BLaER1 treated with 17β-estradiol and CSF1 and Interleukin-3, amounts not matched to agents 10 nM and 100 nM (cell line): ENCODE results near the gene PITPNC1.
"Not testable (repeated sequence)": the region's sequence is repeated elsewhere in the genome, so short reads cannot be mapped to it uniquely, and the experiment has no call there.

ENCODE experiments used
- H3K27ac ChIP-seq, 11 experiments: shearing (Covaris generic); formaldehyde crosslinking; 2 replicates each; pipeline ENCODE4 v1.8.1; 2022
- H3K27me3 ChIP-seq, 11 experiments: shearing (Covaris generic); formaldehyde crosslinking; 2 replicates each; pipeline ENCODE4 v1.8.1; 2022
- H3K36me3 ChIP-seq, 11 experiments: shearing (Covaris generic); formaldehyde crosslinking; 2 replicates each; pipeline ENCODE4 v1.8.1; 2022
- H3K4me1 ChIP-seq, 10 experiments: shearing (Covaris generic); formaldehyde crosslinking; 2 replicates each; pipeline ENCODE4 v1.8.1; 2022
- H3K4me2 ChIP-seq, 11 experiments: shearing (Covaris generic); formaldehyde crosslinking; 2 replicates each; pipeline ENCODE4 v1.8.1; 2022
- H3K4me3 ChIP-seq, 10 experiments: shearing (Covaris generic); formaldehyde crosslinking; 2 replicates each; pipeline ENCODE4 v1.8.1; 2022
- H3K9ac ChIP-seq, 11 experiments: shearing (Covaris generic); formaldehyde crosslinking; 2 replicates each; pipeline ENCODE4 v1.8.1; 2022
- H3K9me3 ChIP-seq, 11 experiments: shearing (Covaris generic); formaldehyde crosslinking; replicated peaks in 1 of 11; 2 replicates each; pipeline ENCODE4 v1.8.1; 2022
- H4K20me1 ChIP-seq, 11 experiments: shearing (Covaris generic); formaldehyde crosslinking; 2 replicates each; pipeline ENCODE4 v1.8.1; 2022
- Cebpa-rat ChIP-seq, 11 experiments: shearing (Covaris generic); IDR thresholded peaks; 2 replicates each; pipeline ENCODE4 v1.8.1; 2022

The PITPNC1 gene

DNA sequence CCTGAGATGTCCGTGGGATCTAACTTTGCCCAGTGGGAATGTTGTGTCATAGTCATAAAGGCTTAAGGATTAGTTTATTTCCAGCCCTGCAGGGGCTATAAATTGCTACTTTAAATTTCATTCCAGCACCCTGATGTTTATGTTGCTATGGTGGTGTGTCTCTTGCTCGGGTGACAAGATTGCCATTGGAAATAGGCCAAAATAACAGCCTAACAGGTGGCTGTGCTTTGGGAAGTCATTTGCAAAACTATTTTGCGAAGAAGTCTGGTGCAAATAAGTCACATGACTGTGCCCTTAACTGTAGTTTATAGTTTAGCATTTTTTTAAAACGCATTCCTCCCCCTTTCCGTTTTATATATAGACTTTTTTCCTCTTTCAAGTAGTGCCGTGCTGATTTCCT lies 23.1 kb downstream of the PITPNC1 start:
- Histone ChIP-seq H3K27ac (peak overlapping the region in 2 of 11 experiments; percentile 6 to 33; a peak in 2 of 22 replicates), H3K36me3 (peaks cover 8 to 36% (median 22%) of the 10 kb centered on the region in 11 experiments; a peak in 18 of 22 replicates), H3K9ac (peak overlapping the region in 3 of 11 experiments; percentile 12 to 23 (median 14); a peak in 4 of 22 replicates), H4K20me1 (peaks cover 0 to 4% (median 0%) of the 10 kb centered on the region in 11 experiments; a peak in 2 of 22 replicates), H3K4me2 (peak overlapping the region; percentile 58 to 96 (median 78)), H3K27me3 (no peaks in the 10 kb centered on the region), H3K4me3 (peak overlapping the region in 1 of 10 experiments; percentile 28; a peak in 1 of 20 replicates), H3K9me3 (peaks cover 23 to 36% (median 28%) of the 10 kb centered on the region in 11 experiments), H3K4me1 (peaks cover 38 to 55% (median 44%) of the 10 kb centered on the region in 10 experiments)
- no peak for TF ChIP-seq Cebpa-rat (IDR thresholded peaks at IDR 0.05)

DNA sequence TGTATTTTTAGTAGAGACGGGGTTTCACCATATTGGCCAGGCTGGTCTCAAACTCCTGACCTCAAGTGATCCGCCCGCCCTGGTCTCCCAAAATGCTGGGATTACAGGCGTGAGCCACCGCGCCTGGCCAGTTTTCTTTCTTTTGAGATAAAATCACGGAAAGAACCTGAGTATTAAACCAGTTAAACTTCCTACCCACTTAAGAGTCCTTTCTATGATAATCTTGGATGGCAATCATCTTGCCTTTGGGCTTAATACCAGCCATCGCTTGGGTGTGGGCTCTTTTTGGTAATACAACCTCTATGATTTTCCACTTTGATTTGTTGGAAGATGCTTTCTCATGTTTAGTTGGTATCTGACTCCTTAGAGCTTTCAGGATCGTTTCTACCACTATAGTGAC lies 24.0 kb downstream of the PITPNC1 start:
- no peak for TF ChIP-seq Cebpa-rat (IDR thresholded peaks at IDR 0.05)
- H3K9ac ChIP-seq, result no peak overlapping the region
- H3K4me3 ChIP-seq, result no peak overlapping the region
- H3K9me3 ChIP-seq, result peaks cover 23 to 29% (median 27%) of the 10 kb centered on the region in 11 experiments
- peaks cover 0 to 4% (median 0%) of the 10 kb centered on the region in 11 experiments; a peak in 2 of 22 replicates for H4K20me1 ChIP-seq
- peaks cover 8 to 36% (median 21%) of the 10 kb centered on the region in 11 experiments; a peak in 18 of 22 replicates for H3K36me3 ChIP-seq
- no peaks in the 10 kb centered on the region for H3K27me3 ChIP-seq
- no peak overlapping the region; a peak in 1 of 22 replicates for H3K27ac ChIP-seq
- H3K4me1 ChIP-seq, result peaks cover 38 to 55% (median 44%) of the 10 kb centered on the region in 10 experiments
- peak overlapping the region in 10 of 11 experiments; percentile 1 to 96 (median 56); a peak in 7 of 22 replicates for H3K4me2 ChIP-seq

DNA sequence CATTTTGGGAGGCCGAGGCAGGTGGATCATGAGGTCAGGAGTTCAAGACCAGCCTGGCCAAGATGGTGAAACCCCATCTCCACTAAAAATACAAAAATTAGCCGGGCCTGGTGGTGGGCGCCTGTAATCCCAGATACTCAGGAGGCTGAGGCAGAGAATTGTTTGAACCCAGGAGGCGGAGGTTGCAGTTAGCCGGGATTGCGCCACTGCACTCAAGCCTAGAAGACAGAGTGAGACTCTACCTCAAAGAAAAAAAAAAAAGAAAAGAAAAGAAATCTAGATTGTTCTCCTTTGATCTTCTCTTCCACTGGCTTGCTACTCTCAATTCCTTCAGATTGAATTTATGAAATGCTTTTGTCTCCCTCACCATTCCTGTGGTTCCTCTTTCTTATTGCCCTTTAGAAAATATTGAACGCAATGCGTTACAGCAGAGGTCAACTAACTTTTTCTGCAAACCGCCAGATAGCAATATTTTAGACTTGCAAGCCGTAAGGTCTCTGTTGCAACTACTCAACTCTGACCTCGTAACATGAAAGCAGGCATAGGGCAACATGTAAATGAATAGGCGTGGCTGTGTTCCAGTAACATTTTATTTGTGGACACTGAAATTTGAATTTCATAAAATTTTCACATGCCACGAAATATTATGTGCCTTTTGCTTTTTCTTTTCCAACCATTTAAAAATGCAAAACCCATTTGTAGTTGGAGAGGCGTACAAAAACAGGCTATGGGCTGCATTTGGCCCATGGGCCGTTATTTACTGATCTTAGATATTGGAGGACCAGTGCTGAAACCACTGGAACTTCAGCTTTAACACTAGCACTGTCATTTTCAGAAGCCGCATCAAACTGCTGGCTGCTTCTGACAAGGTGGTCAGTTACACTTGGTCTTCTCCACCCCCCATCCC lies 24.8 kb downstream of the PITPNC1 start:
- no peaks in the 10 kb centered on the region for H3K27me3 ChIP-seq
- no peak overlapping the region for H3K27ac ChIP-seq
- peaks cover 38 to 55% (median 44%) of the 10 kb centered on the region in 10 experiments for H3K4me1 ChIP-seq
- no peak for TF ChIP-seq Cebpa-rat (IDR thresholded peaks at IDR 0.05)
- H4K20me1 ChIP-seq, result peaks cover 0 to 4% (median 0%) of the 10 kb centered on the region in 11 experiments; a peak in 2 of 22 replicates
- H3K4me2 ChIP-seq, result peak overlapping the region in 8 of 11 experiments; percentile 4 to 81 (median 12); a peak in 8 of 22 replicates
- no peak overlapping the region for H3K4me3 ChIP-seq
- H3K36me3 ChIP-seq, result peaks cover 9 to 36% (median 22%) of the 10 kb centered on the region in 11 experiments; a peak in 18 of 22 replicates
- H3K9me3 ChIP-seq, result peaks cover 18 to 28% (median 22%) of the 10 kb centered on the region in 11 experiments
- H3K9ac ChIP-seq, result no peak overlapping the region

DNA sequence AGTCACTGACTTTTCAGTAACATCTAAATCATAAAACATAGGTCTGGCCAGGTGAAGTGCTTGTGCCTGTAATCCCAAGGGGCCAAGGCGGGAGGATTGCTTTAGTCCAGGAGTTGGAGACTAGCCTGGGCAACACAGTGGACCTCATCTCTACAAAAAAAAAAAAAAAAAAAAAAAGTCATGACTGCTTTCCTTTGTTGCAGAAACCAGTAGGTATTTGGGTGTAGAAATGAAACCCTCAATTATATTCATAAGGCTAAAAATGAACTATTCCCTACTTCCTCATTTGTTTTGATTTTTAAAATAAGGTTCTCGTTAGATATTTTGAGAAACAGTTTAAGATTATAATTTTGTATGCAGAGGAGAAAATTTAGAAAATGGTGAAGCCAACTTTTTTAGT lies 26.0 kb downstream of the PITPNC1 start:
- TF ChIP-seq Cebpa-rat (IDR thresholded peaks at IDR 0.05), result no peak
- Histone ChIP-seq H3K4me2 (peak overlapping the region; percentile 12 to 65 (median 25); a peak in 15 of 22 replicates), H3K9ac (no peak overlapping the region), H3K27me3 (no peaks in the 10 kb centered on the region), H3K4me3 (no peak overlapping the region), H3K36me3 (peaks cover under 1 to 31% (median 13%) of the 10 kb centered on the region in 11 experiments; a peak in 13 of 22 replicates), H3K27ac (peak overlapping the region in 2 of 11 experiments; percentile 13 to 29; a peak in 1 of 22 replicates), H3K4me1 (peaks cover 38 to 55% (median 45%) of the 10 kb centered on the region in 10 experiments), H4K20me1 (peaks cover 0 to 4% (median 0%) of the 10 kb centered on the region in 11 experiments; a peak in 2 of 22 replicates), H3K9me3 (peaks cover 7 to 25% (median 15%) of the 10 kb centered on the region in 11 experiments; a peak in 21 of 22 replicates)

DNA sequence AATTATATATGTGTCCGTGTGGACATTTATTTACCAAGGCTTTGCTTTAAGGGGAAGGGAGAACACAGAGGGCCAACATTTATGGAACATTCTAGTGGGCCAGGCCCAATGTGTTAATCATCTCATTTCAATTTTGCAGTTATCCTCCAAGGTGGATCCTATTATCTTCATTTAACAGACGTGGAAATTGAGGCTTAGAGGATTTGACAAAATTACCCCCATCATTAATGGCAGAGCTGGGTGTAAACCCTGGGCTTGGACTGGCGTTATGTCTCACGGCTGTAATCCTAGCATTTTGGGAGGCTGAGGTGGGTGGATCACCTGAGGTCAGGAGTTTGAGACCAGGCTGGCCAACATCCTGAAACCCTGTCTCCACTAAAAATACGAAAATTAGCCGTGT lies 26.4 kb downstream of the PITPNC1 start:
- peaks cover 38 to 53% (median 43%) of the 10 kb centered on the region in 10 experiments for H3K4me1 ChIP-seq
- peaks cover 0 to 4% (median 0%) of the 10 kb centered on the region in 11 experiments; a peak in 2 of 22 replicates for H4K20me1 ChIP-seq
- no peak overlapping the region for H3K27ac ChIP-seq
- H3K27me3 ChIP-seq, result no peaks in the 10 kb centered on the region
- H3K9me3 ChIP-seq, result peaks cover 3 to 24% (median 13%) of the 10 kb centered on the region in 11 experiments; a peak in 19 of 22 replicates
- TF ChIP-seq Cebpa-rat (IDR thresholded peaks at IDR 0.05), result no peak
- peaks cover 0 to 27% (median 13%) of the 10 kb centered on the region in 11 experiments; a peak in 13 of 22 replicates for H3K36me3 ChIP-seq
- peak overlapping the region in 3 of 11 experiments; percentile 30 to 65 (median 52); a peak in 3 of 22 replicates for H3K4me2 ChIP-seq
- no peak overlapping the region for H3K9ac ChIP-seq
- H3K4me3 ChIP-seq, result no peak overlapping the region

DNA sequence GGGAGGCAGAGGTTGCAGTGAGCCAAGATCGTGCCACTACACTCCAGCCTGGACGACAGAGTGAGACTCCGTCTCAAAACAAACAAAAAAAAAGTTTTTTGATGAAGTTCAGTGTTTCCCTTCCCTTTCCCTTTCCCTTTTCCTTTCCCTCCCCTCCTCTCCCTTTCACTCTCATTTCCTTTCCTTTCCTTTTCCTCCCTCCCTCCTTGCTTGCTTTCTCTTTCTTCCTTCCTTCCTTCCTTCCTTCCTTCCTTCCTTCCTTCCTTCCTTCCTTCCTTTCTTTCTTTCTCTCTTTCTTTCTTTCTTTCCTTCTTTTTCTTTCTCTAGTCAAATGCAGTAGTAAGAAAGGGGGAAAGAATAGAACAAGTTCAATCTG lies 31.4 kb downstream of the PITPNC1 start:
- not testable (repeated sequence) for H3K27me3 ChIP-seq, H3K27ac ChIP-seq, H3K4me3 ChIP-seq, H3K4me2 ChIP-seq, H3K9ac ChIP-seq, H4K20me1 ChIP-seq
- Histone ChIP-seq H3K36me3 (peaks cover 0 to 30% (median 15%) of the 10 kb centered on the region in 11 experiments; a peak in 12 of 22 replicates), H3K9me3 (peaks cover 0 to 38% (median 13%) of the 10 kb centered on the region in 11 experiments; a peak in 13 of 22 replicates), H3K4me1 (peaks cover 0 to 12% (median 4%) of the 10 kb centered on the region in 10 experiments; a peak in 10 of 20 replicates)

DNA sequence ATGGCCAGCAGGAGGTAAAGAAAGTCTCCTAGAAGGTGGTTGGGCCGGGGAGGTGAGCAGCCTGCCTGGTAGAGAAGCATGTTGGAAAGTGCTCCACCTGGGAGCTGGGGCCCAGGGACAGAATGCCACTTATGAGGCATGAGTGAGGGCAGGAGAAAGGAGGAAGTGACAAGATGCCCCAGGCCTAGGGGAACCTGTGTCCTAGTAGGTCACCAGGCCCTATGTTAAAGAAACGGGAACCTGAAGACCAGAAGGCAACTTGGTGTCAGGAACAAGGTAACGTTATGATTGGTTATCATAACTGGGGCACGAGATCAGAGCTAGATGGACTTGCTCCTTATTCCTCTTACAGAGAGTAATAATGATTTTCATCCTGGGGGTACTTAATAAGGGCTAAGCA lies 34.3 kb downstream of the PITPNC1 start:
- Histone ChIP-seq H3K27ac (no peak overlapping the region), H3K9ac (no peak overlapping the region), H3K4me1 (peaks cover 0 to 7% (median 0%) of the 10 kb centered on the region in 10 experiments; a peak in 3 of 20 replicates), H3K27me3 (no peaks in the 10 kb centered on the region), H3K4me2 (no peak overlapping the region), H3K36me3 (peaks cover 0 to 36% (median 11%) of the 10 kb centered on the region in 11 experiments; a peak in 13 of 22 replicates), H3K9me3 (peaks cover 5 to 52% (median 26%) of the 10 kb centered on the region in 11 experiments), H4K20me1 (no peaks in the 10 kb centered on the region), H3K4me3 (no peak overlapping the region)
- TF ChIP-seq Cebpa-rat (IDR thresholded peaks at IDR 0.05), result no peak

DNA sequence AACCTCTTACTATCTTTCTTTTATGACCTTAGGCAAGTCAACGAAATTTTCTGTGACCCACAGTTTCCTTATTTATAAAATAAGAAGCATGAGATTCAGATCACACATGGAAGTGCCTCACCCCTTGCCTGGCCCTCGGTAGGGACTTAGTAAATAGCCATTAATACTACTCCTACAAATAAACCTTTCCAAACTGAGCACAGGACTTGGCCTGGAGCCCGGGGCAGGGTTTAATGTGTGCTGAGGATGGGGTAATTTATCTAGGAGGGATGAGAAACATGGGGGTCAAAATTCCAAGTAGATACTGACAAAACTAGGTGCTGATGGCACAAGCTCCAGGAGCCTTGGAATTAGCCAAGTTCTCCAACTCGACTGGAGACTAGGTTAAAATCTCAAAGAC lies 35.0 kb downstream of the PITPNC1 start:
- Histone ChIP-seq H3K9ac (no peak overlapping the region), H3K9me3 (peaks cover 5 to 46% (median 26%) of the 10 kb centered on the region in 11 experiments), H4K20me1 (no peaks in the 10 kb centered on the region), H3K4me1 (peaks cover 0 to 7% (median 0%) of the 10 kb centered on the region in 10 experiments; a peak in 3 of 20 replicates), H3K4me2 (no peak overlapping the region), H3K4me3 (no peak overlapping the region), H3K36me3 (peaks cover 0 to 30% (median 5%) of the 10 kb centered on the region in 11 experiments; a peak in 11 of 22 replicates), H3K27ac (0 out of 22 replicates have a peak overlapping the region, but pooled peaks of 1 of the 11 experiments have one; percentile 6), H3K27me3 (no peaks in the 10 kb centered on the region)
- no peak for TF ChIP-seq Cebpa-rat (IDR thresholded peaks at IDR 0.05)
